MM.1S (cell line): Measurements from ENCODE around the gene ATAD1.
"Not testable (repeated sequence)": the region's sequence is repeated elsewhere in the genome, so short reads cannot be mapped to it uniquely, and the experiment has no call there.

Experiments used
- DNase-seq: peaks from one replicate; pipeline ENCODE4 v3.0.0-alpha.2; 2015
- H2AFZ ChIP-seq: fragments of 300-600 bp; sonication (generic); 2 replicates; pipeline ENCODE4 v1.6.0; 2016; ENCODE audit warnings: antibody characterized with exemption, low read length
- H3F3A ChIP-seq: fragments of 300-600 bp; sonication (generic); 2 replicates; pipeline ENCODE4 v1.6.1; 2016; ENCODE audit warnings: mild to moderate bottlenecking, antibody characterized with exemption, low read length, moderate library complexity, mixed read lengths; ENCODE audit not compliant: insufficient read depth
- H3K27ac ChIP-seq: fragments of 300-600 bp; sonication (generic); 2 replicates; pipeline ENCODE4 v1.5.1; 2016; ENCODE audit warnings: mild to moderate bottlenecking, low read length
- H3K27me3 ChIP-seq: fragments of 300-600 bp; sonication (generic); replicated peaks from 2 replicates; pipeline ENCODE4 v1.6.0; 2016; ENCODE audit warnings: low read length; ENCODE audit not compliant: insufficient read depth
- H3K36me3 ChIP-seq: fragments of 300-600 bp; sonication (generic); replicated peaks from 2 replicates; pipeline ENCODE4 v1.6.1; 2016; ENCODE audit warnings: mild to moderate bottlenecking, low read length, mixed read lengths; ENCODE audit not compliant: insufficient read depth
- H3K4me1 ChIP-seq: fragments of 300-600 bp; sonication (generic); 2 replicates; pipeline ENCODE4 v1.6.1; 2016; ENCODE audit warnings: low read length, mixed read lengths
- H3K4me2 ChIP-seq: fragments of 300-600 bp; sonication (generic); 2 replicates; pipeline ENCODE4 v1.6.0; 2016; ENCODE audit warnings: low read depth, low read length
- H3K4me3 ChIP-seq: fragments of 300-600 bp; sonication (generic); 2 replicates; pipeline ENCODE4 v1.5.1; 2016; ENCODE audit warnings: low read length, mixed read lengths
- H3K79me2 ChIP-seq: fragments of 300-600 bp; sonication (generic); 2 replicates; pipeline ENCODE4 v1.6.1; 2016; ENCODE audit warnings: mixed run types, low read length, mixed read lengths
- H3K9ac ChIP-seq: fragments of 300-600 bp; sonication (generic); 2 replicates; pipeline ENCODE4 v1.6.1; 2016; ENCODE audit warnings: low read length, mixed read lengths
- H3K9me2 ChIP-seq: fragments of 300-600 bp; sonication (generic); replicated peaks from 2 replicates; pipeline ENCODE4 v1.6.1; 2016; ENCODE audit warnings: mild to moderate bottlenecking, low read length, mixed read lengths; ENCODE audit not compliant: insufficient read depth
- H3K9me3 ChIP-seq: fragments of 300-600 bp; sonication (generic); replicated peaks from 2 replicates; pipeline ENCODE4 v1.6.1; 2016; ENCODE audit warnings: mild to moderate bottlenecking, low read length, mixed read lengths; ENCODE audit not compliant: insufficient read depth
- H4K20me1 ChIP-seq: fragments of 300-600 bp; sonication (generic); 2 replicates; pipeline ENCODE4 v1.6.1; 2016; ENCODE audit warnings: mild to moderate bottlenecking, low read length, moderate library complexity, mixed read lengths; ENCODE audit not compliant: insufficient read depth
- CTCF ChIP-seq: fragments of 300-600 bp; sonication (generic); IDR thresholded peaks from 2 replicates; pipeline ENCODE4 v1.5.1; 2016; ENCODE audit warnings: antibody characterized with exemption, low read length, mixed read lengths
- EZH2 ChIP-seq: fragments of 300-600 bp; sonication (generic); optimal IDR thresholded peaks from 2 replicates; pipeline ENCODE3; 2017; ENCODE audit warnings: low read depth, mild to moderate bottlenecking, antibody characterized with exemption, low read length, mixed read lengths
- EZH2phosphoT487 ChIP-seq: fragments of 300-600 bp; sonication (generic); IDR thresholded peaks from 2 replicates; pipeline ENCODE4 v1.6.1; 2018; ENCODE audit warnings: antibody characterized with exemption, low read length

ATAD1 gene

GRCh38 chr10:87847550-87847949, 29.5 kb upstream of the ATAD1 start:
- no peaks in the 10 kb centered on the region for H3K9me2 ChIP-seq
- H3K9me3 ChIP-seq, result no peaks in the 10 kb centered on the region
- no peak overlapping the region for H3K9ac ChIP-seq
- H3K4me2 ChIP-seq, result no peak overlapping the region
- H4K20me1 ChIP-seq, result no peaks in the 10 kb centered on the region
- peaks cover 4% of the 10 kb centered on the region for H3K4me1 ChIP-seq
- H3K4me3 ChIP-seq, result no peak overlapping the region
- H2AFZ ChIP-seq, result no peak overlapping the region
- no peak overlapping the region for H3K27ac ChIP-seq
- TF ChIP-seq EZH2 (no peak), EZH2phosphoT487 (no peak), CTCF (no peak)
- no peaks in the 10 kb centered on the region for H3F3A ChIP-seq
- no peaks in the 10 kb centered on the region; the same call in 1 of the 2 replicates for H3K36me3 ChIP-seq
- H3K27me3 ChIP-seq, result no peaks in the 10 kb centered on the region
- no peaks in the 10 kb centered on the region for H3K79me2 ChIP-seq
- no peak for DNase-seq

GRCh38 chr10:87846711-87847110, 28.7 kb upstream of the ATAD1 start:
- H3K4me2 ChIP-seq, H3K9ac ChIP-seq, H3K4me1 ChIP-seq, H2AFZ ChIP-seq, H4K20me1 ChIP-seq, H3K27me3 ChIP-seq, H3K9me3 ChIP-seq, H3F3A ChIP-seq, H3K27ac ChIP-seq, DNase-seq, H3K79me2 ChIP-seq, H3K9me2 ChIP-seq, H3K4me3 ChIP-seq, H3K36me3 ChIP-seq: not testable (repeated sequence)

- no peaks in the 10 kb centered on the region for H3K9me2 ChIP-seq
- H3K79me2 ChIP-seq, result no peaks in the 10 kb centered on the region
- H3K4me3 ChIP-seq, result no peak overlapping the region
- TF ChIP-seq EZH2phosphoT487, result no peak
- TF ChIP-seq EZH2, result no peak
- no peak for TF ChIP-seq CTCF
- no peaks in the 10 kb centered on the region for H4K20me1 ChIP-seq
- H3K4me2 ChIP-seq, result no peak overlapping the region
- no peaks in the 10 kb centered on the region for H3K36me3 ChIP-seq
- peaks cover 4% of the 10 kb centered on the region for H3K4me1 ChIP-seq
- H2AFZ ChIP-seq, result no peak overlapping the region
- H3K9ac ChIP-seq, result no peak overlapping the region
- H3K9me3 ChIP-seq, result no peaks in the 10 kb centered on the region
- no peak for DNase-seq
- no peaks in the 10 kb centered on the region for H3K27me3 ChIP-seq
- H3K27ac ChIP-seq, result no peak overlapping the region
- H3F3A ChIP-seq, result no peaks in the 10 kb centered on the region
Observed at GRCh38 chr10:87846023-87846422, 28.0 kb upstream of the ATAD1 start.

GRCh38 chr10:87845624-87845998, 27.6 kb upstream of the ATAD1 start:
- Histone ChIP-seq H3K27me3 (no peaks in the 10 kb centered on the region), H3F3A (no peaks in the 10 kb centered on the region), H3K4me2 (no peak overlapping the region), H4K20me1 (no peaks in the 10 kb centered on the region), H3K4me3 (no peak overlapping the region), H3K36me3 (no peaks in the 10 kb centered on the region), H3K4me1 (peaks cover 4% of the 10 kb centered on the region), H3K27ac (no peak overlapping the region), H2AFZ (no peak overlapping the region), H3K79me2 (no peaks in the 10 kb centered on the region), H3K9me3 (no peaks in the 10 kb centered on the region), H3K9me2 (no peaks in the 10 kb centered on the region), H3K9ac (no peak overlapping the region)
- no peak for DNase-seq
- no peak for TF ChIP-seq EZH2phosphoT487
- no peak for TF ChIP-seq EZH2
- TF ChIP-seq CTCF, result no peak
